ENCODE data around the gene PSMG3.

The PSMG3 gene

GRCh38 chr7:1544896-1545416, 24.9 kb downstream of the PSMG3 start:
- DNase-seq (ENCODE audit: low spot score) = no peak

GRCh38 chr7:1544178-1544895, 25.5 kb downstream of the PSMG3 start:
- no peak for DNase-seq (ENCODE audit: low spot score)

- no peak for DNase-seq (ENCODE audit: low spot score)
These were observed 26.0 kb downstream of the PSMG3 start for GRCh38 chr7:1543826-1544177.

GRCh38 chr7:1542841-1543747, 26.7 kb downstream of the PSMG3 start:
- DNase-seq (ENCODE audit: low spot score) = no peak

- DNase-seq (ENCODE audit: low spot score) = no peak
These were observed 27.5 kb downstream of the PSMG3 start for GRCh38 chr7:1542329-1542728.

GRCh38 chr7:1541431-1542162, 28.2 kb downstream of the PSMG3 start:
- DNase-seq (ENCODE audit: low spot score) = no peak

GRCh38 chr7:1540776-1541271, 29.0 kb downstream of the PSMG3 start:
- no peak for DNase-seq (ENCODE audit: low spot score)

GRCh38 chr7:1539882-1540775, 29.7 kb downstream of the PSMG3 start:
- DNase-seq (ENCODE audit: low spot score) = no peak

- no peak for DNase-seq (ENCODE audit: low spot score)
These were observed 30.5 kb downstream of the PSMG3 start for GRCh38 chr7:1539181-1539881.

GRCh38 chr7:1538544-1539180, 31.2 kb downstream of the PSMG3 start:
- DNase-seq (ENCODE audit: low spot score) = no peak

- no peak for DNase-seq (ENCODE audit: low spot score)
These were observed 32.1 kb downstream of the PSMG3 start for GRCh38 chr7:1537535-1538412.

- no peak for DNase-seq (ENCODE audit: low spot score)
These were observed 32.9 kb downstream of the PSMG3 start for GRCh38 chr7:1536743-1537534.

GRCh38 chr7:1536455-1536742, 33.4 kb downstream of the PSMG3 start:
- DNase-seq (ENCODE audit: low spot score) = no peak

GRCh38 chr7:1535701-1536454, 34.0 kb downstream of the PSMG3 start:
- DNase-seq (ENCODE audit: low spot score) = no peak

- DNase-seq (ENCODE audit: low spot score) = no peak
These were observed 34.8 kb downstream of the PSMG3 start for GRCh38 chr7:1535100-1535458.

GRCh38 chr7:1534330-1535099, 35.3 kb downstream of the PSMG3 start:
- DNase-seq (ENCODE audit: low spot score) = no peak

Data from D341Med (cell line).